ENCODE measurements around the gene PTGS2. TPM values are rescaled to one million over a fixed set of nuclear protein-coding genes. Genes with fewer than 3 reads are reported as not detected.

PTGS2 gene
- total RNA-seq, 4 donors from 2014 or later, result 2.8 to 44.9 (median 12.9) TPM

DNA sequence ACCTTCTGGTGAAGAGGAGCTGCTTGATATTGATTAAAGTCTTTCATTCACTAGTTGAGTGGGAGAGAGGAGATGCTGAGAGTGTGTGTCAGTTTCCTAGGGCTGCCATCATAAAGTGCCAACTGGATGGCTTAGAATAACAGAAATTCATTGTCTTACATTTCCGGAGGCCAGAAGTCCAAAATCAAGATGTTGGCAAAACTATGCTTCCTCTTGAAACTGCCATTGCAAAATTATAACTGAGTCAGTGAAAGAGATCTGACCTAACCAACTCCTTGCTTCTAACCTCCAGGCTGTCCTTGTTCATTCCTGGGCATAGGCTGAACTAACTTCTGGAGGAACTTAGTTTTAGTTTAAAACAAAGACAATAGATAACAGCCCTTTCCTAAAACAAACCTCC, 47.1 kb downstream of the PTGS2 start:
- TF ChIP-seq, protein P1, sequence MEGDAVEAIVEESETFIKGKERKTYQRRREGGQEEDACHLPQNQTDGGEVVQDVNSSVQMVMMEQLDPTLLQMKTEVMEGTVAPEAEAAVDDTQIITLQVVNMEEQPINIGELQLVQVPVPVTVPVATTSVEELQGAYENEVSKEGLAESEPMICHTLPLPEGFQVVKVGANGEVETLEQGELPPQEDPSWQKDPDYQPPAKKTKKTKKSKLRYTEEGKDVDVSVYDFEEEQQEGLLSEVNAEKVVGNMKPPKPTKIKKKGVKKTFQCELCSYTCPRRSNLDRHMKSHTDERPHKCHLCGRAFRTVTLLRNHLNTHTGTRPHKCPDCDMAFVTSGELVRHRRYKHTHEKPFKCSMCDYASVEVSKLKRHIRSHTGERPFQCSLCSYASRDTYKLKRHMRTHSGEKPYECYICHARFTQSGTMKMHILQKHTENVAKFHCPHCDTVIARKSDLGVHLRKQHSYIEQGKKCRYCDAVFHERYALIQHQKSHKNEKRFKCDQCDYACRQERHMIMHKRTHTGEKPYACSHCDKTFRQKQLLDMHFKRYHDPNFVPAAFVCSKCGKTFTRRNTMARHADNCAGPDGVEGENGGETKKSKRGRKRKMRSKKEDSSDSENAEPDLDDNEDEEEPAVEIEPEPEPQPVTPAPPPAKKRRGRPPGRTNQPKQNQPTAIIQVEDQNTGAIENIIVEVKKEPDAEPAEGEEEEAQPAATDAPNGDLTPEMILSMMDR (IDR thresholded peaks at IDR 0.05), result no peak

DNA sequence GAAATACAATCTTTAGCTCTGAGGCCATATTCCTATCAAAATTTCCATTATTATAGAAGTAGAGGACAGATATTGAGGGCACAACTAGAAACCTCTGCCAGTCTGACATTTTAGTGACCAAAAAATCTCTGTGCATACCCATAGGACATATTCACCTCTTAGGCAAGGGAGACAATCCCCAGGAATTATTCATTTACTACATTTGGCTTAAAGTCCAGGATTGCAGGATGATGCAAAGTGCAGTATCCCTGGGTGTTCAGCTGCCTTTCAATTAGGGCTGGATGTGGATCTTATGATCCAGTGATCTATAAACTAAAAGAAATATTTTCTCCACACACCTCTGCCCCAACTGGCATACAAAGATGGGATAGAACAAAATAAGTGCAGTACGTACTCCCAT, 50.9 kb downstream of the PTGS2 start:
- ATAC-seq (ENCODE audit: low FRiP score), result no peak

More for the DNA sequence above, 47.1 kb downstream of the PTGS2 start:
- DNase-seq (ENCODE audit: low spot score), result no peak
- ATAC-seq (ENCODE audit: low FRiP score), result no peak

DNA sequence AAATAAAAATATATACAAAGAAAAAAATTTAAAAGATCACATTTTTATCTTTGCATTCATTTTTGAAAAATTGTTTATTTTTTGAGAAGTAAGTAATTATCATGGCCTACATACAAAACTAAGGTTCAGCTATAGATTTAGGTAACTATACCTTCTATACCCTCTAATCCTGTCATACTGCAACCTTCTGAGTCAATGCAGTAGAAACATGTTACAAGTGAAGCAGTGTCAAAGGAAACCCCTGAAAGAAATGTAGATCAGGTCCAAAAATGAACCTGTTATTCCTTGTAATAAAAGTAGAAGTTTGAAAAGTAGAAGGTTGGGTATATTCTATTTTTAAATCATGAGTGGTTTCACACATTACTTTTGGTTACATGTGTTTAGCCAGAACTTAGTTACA, 51.3 kb downstream of the PTGS2 start:
- TF ChIP-seq, protein P1 (IDR thresholded peaks at IDR 0.05), result no peak
- ATAC-seq (ENCODE audit: low FRiP score) (no peak), DNase-seq (ENCODE audit: low spot score) (no peak)

More for the DNA sequence above, 50.9 kb downstream of the PTGS2 start:
- DNase-seq (ENCODE audit: low spot score), result no peak
- TF ChIP-seq, protein P1 (IDR thresholded peaks at IDR 0.05), result no peak

DNA sequence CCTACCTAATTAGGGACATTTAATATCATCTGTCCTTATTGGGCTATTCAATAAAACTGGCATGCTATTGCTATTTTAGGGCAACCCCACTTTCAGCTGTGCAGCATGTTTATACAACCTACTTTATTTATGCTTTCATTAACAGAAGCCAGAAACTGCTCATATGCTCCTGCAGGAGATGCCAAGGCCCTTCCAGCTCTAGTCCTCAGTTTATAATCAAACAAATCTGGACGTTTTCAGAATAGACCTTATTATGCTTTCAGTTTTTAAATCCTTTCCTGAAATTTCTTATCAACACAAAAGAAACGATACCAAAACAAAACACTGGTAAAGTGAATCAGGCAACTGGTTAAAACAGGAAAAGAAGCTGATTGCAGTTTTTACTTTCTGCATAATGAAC, 53.2 kb downstream of the PTGS2 start:
- DNase-seq (ENCODE audit: low spot score) (no peak), ATAC-seq (ENCODE audit: low FRiP score) (no peak)
- TF ChIP-seq, protein P1 (IDR thresholded peaks at IDR 0.05), result no peak

DNA sequence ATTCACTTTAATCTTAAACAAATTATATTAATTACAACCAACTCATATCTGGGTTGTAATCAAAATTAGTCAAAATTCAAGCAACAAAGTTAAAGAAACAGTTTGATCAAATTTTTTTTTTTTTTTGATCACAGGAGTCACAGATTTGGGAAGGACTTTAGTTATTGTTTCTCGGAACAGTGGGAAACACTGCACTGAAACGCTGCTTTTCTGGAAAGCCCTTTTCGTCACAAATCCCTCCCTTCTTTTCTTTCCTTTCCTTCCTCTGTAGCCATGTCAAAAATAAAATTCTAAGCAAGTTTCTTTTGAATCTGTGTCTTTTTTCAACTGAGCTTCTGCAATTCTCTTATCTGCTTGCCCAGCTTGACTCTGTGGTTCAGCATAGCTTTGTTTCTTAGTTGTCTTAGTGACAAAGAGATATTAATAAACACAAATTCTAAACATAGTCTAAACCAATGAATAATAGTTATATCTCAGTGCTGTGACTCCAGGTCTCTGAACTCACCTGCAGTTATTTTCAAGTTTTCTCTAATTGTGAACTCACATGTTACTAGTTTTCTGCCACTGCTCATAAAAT, 53.8 kb downstream of the PTGS2 start:
- TF ChIP-seq, protein P1 (IDR thresholded peaks at IDR 0.05), result no peak
- ATAC-seq (ENCODE audit: low FRiP score), result no peak
- no peak for DNase-seq (ENCODE audit: low spot score)

DNA sequence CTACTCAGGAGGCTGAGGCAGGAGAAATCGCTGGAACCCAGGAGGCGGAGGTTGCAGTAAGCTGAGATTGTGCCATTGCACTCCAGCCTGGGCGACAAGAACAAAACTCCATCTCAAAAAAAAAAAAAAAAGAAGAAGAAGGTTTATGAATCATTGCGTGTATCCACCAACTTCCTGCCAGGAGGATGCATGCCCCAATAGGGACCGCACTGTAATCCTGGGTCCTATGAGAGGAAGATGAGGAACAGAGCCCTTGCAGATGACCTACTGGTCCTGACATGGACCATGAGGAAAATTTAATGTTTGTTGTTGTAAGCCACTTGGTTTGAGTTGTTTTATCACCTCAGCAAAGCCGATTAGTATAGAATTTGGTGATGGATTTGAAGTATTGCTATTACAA, 56.7 kb downstream of the PTGS2 start:
- ATAC-seq (ENCODE audit: low FRiP score) (no peak), DNase-seq (ENCODE audit: low spot score) (no peak)
- TF ChIP-seq, protein P1 (IDR thresholded peaks at IDR 0.05), result no peak

Other genes with a start within 250 kb of the PTGS2 start
- gene PDC, start 219.3 kb downstream of the PTGS2 start, total RNA-seq, result not detected
- gene PLA2G4A, start 148.5 kb upstream of the PTGS2 start, total RNA-seq, result 10 to 100 TPM in 3 of 4 donors, 1 to 10 TPM in 1; 8.8 to 26.8 (median 12.4) TPM